ENCODE data around the gene CD58.

Gene CD58

GRCh38 chr1:116472431-116472961 is 98.3 kb downstream of the CD58 start:
- DNase-seq (ENCODE audit: low read depth in 2 of 2), result no peak

GRCh38 chr1:116471241-116471640 is 99.6 kb downstream of the CD58 start:
- DNase-seq (ENCODE audit: low read depth in 2 of 2), result no peak

GRCh38 chr1:116470671-116471070 is 100.2 kb downstream of the CD58 start:
- DNase-seq (ENCODE audit: low read depth in 2 of 2), result no peak

GRCh38 chr1:116466810-116467557 is 103.8 kb downstream of the CD58 start:
- no peak for DNase-seq (ENCODE audit: low read depth in 2 of 2)

- no peak for DNase-seq (ENCODE audit: low read depth in 2 of 2)
Measured at GRCh38 chr1:116465845-116466685, 104.8 kb downstream of the CD58 start.

- no peak for DNase-seq (ENCODE audit: low read depth in 2 of 2)
Measured at GRCh38 chr1:116465477-116465844, 105.4 kb downstream of the CD58 start.
